Heart right ventricle (tissue), 16 donors: Measurements from ENCODE around the gene TNIP1. TPM values are rescaled to one million over a fixed set of nuclear protein-coding genes. Genes with fewer than 3 reads are reported as not detected.

Experiments used
- ATAC-seq, 8 donors: fragments of 200-7000 bp; cut with Tn5 transposase; one replicate each; pipeline ENCODE4 v1.9.1; 2020; ENCODE audit warnings: mild to moderate bottlenecking in 8 of 8, moderate library complexity in 8 of 8, moderate number of reproducible peaks in 1 of 8
- DNase-seq, 2 donors: peaks; one replicate each; pipeline ENCODE4 v3.0.0-alpha.2; 2020
- H3K27ac ChIP-seq, 10 donors: fragments of 200-600 bp; sonication (generic) in 2 of 10; one replicate each; pipeline versions ENCODE4 v1.5.0 to v1.8.0; 2020 to 2022; ENCODE audit warnings: mild to moderate bottlenecking in 3 of 10
- H3K27me3 ChIP-seq, 7 donors: fragments of 200-600 bp; one replicate each; pipeline ENCODE4 v1.8.0; 2021 to 2022; ENCODE audit warnings: mild to moderate bottlenecking in 2 of 7
- H3K36me3 ChIP-seq, 9 donors: fragments of 200-600 bp; sonication (generic) in 1 of 9; one replicate each; pipeline versions ENCODE4 v1.5.0 to v1.8.0; 2020 to 2022; ENCODE audit warnings: mild to moderate bottlenecking in 2 of 9
- H3K4me1 ChIP-seq, 9 donors: fragments of 200-600 bp; sonication (generic) in 1 of 9; one replicate each; pipeline versions ENCODE4 v1.5.0 to v1.8.0; 2020 to 2022; ENCODE audit warnings: mild to moderate bottlenecking in 4 of 9
- H3K4me3 ChIP-seq, 10 donors: fragments of 200-600 bp; sonication (generic) in 2 of 10; one replicate each; pipeline versions ENCODE4 v1.5.0 to v1.8.0; 2020 to 2022; ENCODE audit warnings: mild to moderate bottlenecking in 7 of 10, moderate library complexity in 2 of 10
- H3K9me3 ChIP-seq, 11 donors: fragments of 200-600 bp in 10 of 11; sonication (generic) in 2 of 11; one replicate each; pipeline versions ENCODE4 v1.5.0 to v1.8.0; 2013 to 2022; ENCODE audit warnings: mild to moderate bottlenecking in 2 of 11, control low read depth in 1 of 11, moderate library complexity in 1 of 11
- WGBS, 2 donors: extraction: QIAGEN DNeasy Blood & Tissue Kit; methylation state at CpG; one replicate each; pipeline ENCODE4 v1.1.7; 2013; ENCODE audit warnings: inconsistent platforms in 1 of 2; 5-methylcytosine and 5-hydroxymethylcytosine counted together
- intact Hi-C, 10 donors: fragments of 100-400 bp; cut with DNase I; formaldehyde crosslinking; loops; one replicate each; pipeline versions ENCODE4 v1.11.1 to v1.14.2; 2022
- polyA plus RNA-seq, 2 donors: library from polyadenylated mRNA; stranded (reverse); fragments of 200-250 nt; gene quantifications; one replicate each; pipeline ENCODE4 v1.2.3, GENCODE V29; 2013
- total RNA-seq, 10 donors: library from RNA; stranded (reverse); fragmentation: NEBNext Ultra II Directional in 3 of 10; extraction: Animal tissue kit (Norgen Biotek cat#: 25700) in 3 of 10; gene quantifications; one replicate each; pipeline versions ENCODE4 v1.2.1 to v1.2.4, GENCODE V29; 2021 to 2023
- TF ChIP-seq, protein P1 (sequence below), 9 donors: fragments of 200-600 bp; sonication (generic) in 2 of 9; IDR thresholded peaks; one replicate each; pipeline versions ENCODE4 v1.5.0 to v1.8.0; 2021 to 2022; ENCODE audit warnings: antibody characterized with exemption in 9 of 9, mild to moderate bottlenecking in 5 of 9, moderate library complexity in 1 of 9
- donor health status: Arrhythmogenic right ventricular cardiomyopathy.
- donor health status: ischemic (EF 13 %, LVEDD 7.1; RV severe dilation, severe dysfunction).
- donor health status: healthy with polysubstance abuse.
- donor health status: DM: no; HTN: yes; CAD: no.
- donor health status: DM: no; HTN: no; CAD: no.
- donor health status: ischemic (EF 25% LVEDD 6.9; RV normal size, moderate dysfunction).
- donor health status: ischemic (EF 25% LVEDD 5.7; RV mildly dilated, moderate dysfunction).
- donor health status: healthy.
- donor health status: DM: yes; HTN: yes; CAD: no.
- donor health status: Ischemic cardiomyopathy.
- donor health status: ischemic (EF 35%, LVEDD 5.7; RV mildly dilated, moderate dysfunction).
- donor health status: nonischemic (EF 11% LVEDD 7.7; RV severe dilation, severe dysfunction).
- donor health status: DM: yes; HTN: yes; CAD: no.
- donor health status: PGD.
- donor health status: ischemic (EF 29% LVEDD 5.4; RV normal size, mild dysfunction).
- donor health status: nonischemic (EF 23%, LVEDD 6.1; RV moderate dilation, normal function).

TNIP1 gene
- total and polyA plus RNA-seq, 12 donors, result 63.8 to 130 (median 124) TPM

DNA sequence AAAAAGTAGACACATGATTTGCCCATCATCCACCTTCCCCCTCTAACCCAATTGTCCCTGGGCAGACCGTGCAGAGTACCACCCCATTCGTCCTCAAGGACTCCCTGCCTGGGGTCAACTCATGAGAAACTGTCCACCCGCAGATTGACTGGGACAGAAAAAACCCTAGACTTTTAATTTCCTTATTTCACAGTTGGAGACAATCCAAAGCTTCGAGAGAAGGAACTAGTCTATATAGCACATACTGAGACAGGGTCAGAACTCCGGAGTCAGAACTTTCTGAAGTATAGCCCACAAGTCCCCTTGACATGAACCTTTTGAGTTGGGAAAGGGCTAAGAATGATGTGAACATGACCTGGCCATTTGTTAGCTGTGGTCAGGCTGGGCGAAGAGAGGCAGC lies 68.0 kb downstream of the TNIP1 start:
- Histone ChIP-seq H3K36me3 (no peaks in the 10 kb centered on the region), H3K9me3 (no peaks in the 10 kb centered on the region), H3K27me3 (no peaks in the 10 kb centered on the region), H3K4me3 (no peak overlapping the region), H3K4me1 (peaks cover 0 to 43% (median 4%) of the 10 kb centered on the region in 9 donors), H3K27ac (peak overlapping the region in 1 of 10 donors; percentile 33)
- TF ChIP-seq, protein P1, sequence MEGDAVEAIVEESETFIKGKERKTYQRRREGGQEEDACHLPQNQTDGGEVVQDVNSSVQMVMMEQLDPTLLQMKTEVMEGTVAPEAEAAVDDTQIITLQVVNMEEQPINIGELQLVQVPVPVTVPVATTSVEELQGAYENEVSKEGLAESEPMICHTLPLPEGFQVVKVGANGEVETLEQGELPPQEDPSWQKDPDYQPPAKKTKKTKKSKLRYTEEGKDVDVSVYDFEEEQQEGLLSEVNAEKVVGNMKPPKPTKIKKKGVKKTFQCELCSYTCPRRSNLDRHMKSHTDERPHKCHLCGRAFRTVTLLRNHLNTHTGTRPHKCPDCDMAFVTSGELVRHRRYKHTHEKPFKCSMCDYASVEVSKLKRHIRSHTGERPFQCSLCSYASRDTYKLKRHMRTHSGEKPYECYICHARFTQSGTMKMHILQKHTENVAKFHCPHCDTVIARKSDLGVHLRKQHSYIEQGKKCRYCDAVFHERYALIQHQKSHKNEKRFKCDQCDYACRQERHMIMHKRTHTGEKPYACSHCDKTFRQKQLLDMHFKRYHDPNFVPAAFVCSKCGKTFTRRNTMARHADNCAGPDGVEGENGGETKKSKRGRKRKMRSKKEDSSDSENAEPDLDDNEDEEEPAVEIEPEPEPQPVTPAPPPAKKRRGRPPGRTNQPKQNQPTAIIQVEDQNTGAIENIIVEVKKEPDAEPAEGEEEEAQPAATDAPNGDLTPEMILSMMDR (IDR thresholded peaks at IDR 0.05), result no peak
- intact Hi-C loops, result no loop called here
- DNase-seq (no peak), ATAC-seq (peak in 2 of 8 donors; percentile 19 to 31)
- 76 to 90% methylated on average over 6 of the region's 6 CpGs for WGBS, 2 donors

DNA sequence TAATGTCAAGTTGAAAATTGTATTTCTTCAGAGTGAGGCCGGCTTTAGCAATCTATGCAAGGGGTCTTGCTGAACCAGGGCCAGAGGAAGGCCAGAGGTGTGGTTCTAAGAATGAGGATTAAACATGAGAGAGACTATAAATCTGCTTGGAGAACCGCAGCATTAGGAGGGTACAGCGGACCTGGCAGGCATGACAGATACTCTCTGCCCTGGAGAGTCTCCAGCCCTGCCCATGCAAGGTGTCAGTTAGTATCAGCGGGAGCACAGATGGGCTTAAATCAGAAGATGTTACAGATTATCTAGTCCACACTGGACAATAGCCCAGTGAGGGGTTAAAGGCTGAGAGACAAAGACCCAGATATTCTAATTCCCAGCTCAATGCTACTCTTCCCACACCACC lies 71.9 kb downstream of the TNIP1 start:
- Histone ChIP-seq H3K9me3 (no peaks in the 10 kb centered on the region), H3K27ac (no peak overlapping the region), H3K27me3 (no peaks in the 10 kb centered on the region), H3K36me3 (no peaks in the 10 kb centered on the region), H3K4me1 (peaks cover 16 to 57% (median 35%) of the 10 kb centered on the region in 9 donors), H3K4me3 (no peak overlapping the region)
- intact Hi-C loops, result loop anchor here in 3 of 10 donors (5.0 to 10.0 kb wide), 3 partner anchors 106 to 148 kb away; partner anchors contain the start of gene ANXA6 (in 1 of the 3)
- 94 to 96% methylated on average over 4 of the region's 4 CpGs for WGBS, 2 donors
- no peak for DNase-seq
- TF ChIP-seq, protein P1 (IDR thresholded peaks at IDR 0.05), result no peak
- ATAC-seq, result no peak

DNA sequence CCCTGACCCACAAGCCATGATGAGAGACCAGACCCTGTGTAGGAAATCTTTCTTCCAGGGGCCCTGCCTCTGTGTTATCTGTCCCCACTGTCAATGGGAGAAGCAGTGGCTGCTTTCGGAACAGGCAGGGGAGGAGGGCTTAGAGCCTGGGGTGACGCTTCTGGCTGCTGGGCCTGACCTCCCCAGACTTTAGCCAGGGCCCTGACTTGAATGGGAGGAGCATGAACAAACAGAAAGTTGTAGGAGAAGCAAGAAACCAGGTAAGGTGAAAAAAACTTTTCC lies 72.7 kb downstream of the TNIP1 start:
- H3K27ac ChIP-seq, result peak overlapping the region in 2 of 10 donors; percentile 19 to 77
- intact Hi-C loops, result loop anchor here in 3 of 10 donors (5.0 to 10.0 kb wide), 3 partner anchors 107 to 149 kb away; partner anchors contain the start of gene ANXA6 (in 1 of the 3)
- DNase-seq, result no peak
- ATAC-seq, result no peak
- no peaks in the 10 kb centered on the region for H3K27me3 ChIP-seq
- TF ChIP-seq, protein P1 (IDR thresholded peaks at IDR 0.05), result no peak
- H3K9me3 ChIP-seq, result no peaks in the 10 kb centered on the region
- H3K36me3 ChIP-seq, result no peaks in the 10 kb centered on the region
- no peak overlapping the region for H3K4me3 ChIP-seq
- 33 to 61% methylated on average over 2 of the region's 2 CpGs for WGBS, 2 donors
- H3K4me1 ChIP-seq, result peaks cover 16 to 51% (median 35%) of the 10 kb centered on the region in 9 donors

DNA sequence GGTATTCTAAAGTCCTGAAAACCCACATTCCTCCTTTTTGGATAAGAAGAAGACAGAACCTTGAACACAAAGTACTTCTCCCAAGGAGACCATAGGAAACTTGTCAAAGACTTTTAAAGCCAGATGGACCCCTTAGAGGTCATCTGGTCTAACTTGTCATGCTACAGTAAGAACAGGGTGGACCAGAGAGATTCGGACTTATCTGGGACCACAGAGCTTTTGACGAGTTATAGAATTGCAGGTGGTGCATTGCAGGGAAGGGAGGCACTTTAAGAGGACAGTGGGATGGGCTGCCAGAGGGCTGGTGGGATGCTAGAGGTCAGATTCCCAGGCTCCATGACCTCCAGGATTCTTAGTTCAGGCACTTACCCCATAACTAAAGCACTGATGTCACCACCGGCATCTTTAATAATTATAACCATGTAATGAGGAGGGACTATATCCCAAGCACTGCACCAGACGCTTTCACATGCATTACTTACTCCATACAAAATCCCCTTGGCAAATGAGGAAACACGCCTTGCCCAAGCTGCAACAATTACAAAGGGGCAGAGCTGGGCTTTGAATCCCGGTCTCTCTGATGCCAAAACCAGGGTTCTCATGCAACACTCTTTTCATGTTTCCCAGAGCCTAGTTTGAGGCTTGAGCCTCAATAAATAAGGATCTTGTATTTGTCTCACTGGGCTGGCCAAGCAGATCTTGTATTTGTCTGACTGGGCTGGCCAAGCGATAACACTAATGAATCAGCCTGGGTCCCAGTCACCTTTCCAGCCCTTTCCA lies 73.2 kb downstream of the TNIP1 start:
- Histone ChIP-seq H3K9me3 (no peaks in the 10 kb centered on the region), H3K36me3 (no peaks in the 10 kb centered on the region), H3K4me1 (peaks cover 16 to 46% (median 35%) of the 10 kb centered on the region in 9 donors), H3K27me3 (no peaks in the 10 kb centered on the region), H3K27ac (peak overlapping the region in 6 of 10 donors; percentile 56 to 85 (median 79)), H3K4me3 (no peak overlapping the region)
- TF ChIP-seq, protein P1 (IDR thresholded peaks at IDR 0.05), result no peak
- ATAC-seq (no peak), DNase-seq (no peak)
- intact Hi-C loops, result loop anchor here in 3 of 10 donors (5.0 to 10.0 kb wide), 3 partner anchors 107 to 150 kb away; partner anchors contain the start of gene ANXA6 (in 1 of the 3)
- WGBS, 2 donors, result 81 to 84% methylated on average over 7 of the region's 7 CpGs
